ENCODE data around the gene SERTAD4.
A peak's percentile ranks its signal among the peaks of the same experiment; 100 is the strongest.

Gene SERTAD4

DNA sequence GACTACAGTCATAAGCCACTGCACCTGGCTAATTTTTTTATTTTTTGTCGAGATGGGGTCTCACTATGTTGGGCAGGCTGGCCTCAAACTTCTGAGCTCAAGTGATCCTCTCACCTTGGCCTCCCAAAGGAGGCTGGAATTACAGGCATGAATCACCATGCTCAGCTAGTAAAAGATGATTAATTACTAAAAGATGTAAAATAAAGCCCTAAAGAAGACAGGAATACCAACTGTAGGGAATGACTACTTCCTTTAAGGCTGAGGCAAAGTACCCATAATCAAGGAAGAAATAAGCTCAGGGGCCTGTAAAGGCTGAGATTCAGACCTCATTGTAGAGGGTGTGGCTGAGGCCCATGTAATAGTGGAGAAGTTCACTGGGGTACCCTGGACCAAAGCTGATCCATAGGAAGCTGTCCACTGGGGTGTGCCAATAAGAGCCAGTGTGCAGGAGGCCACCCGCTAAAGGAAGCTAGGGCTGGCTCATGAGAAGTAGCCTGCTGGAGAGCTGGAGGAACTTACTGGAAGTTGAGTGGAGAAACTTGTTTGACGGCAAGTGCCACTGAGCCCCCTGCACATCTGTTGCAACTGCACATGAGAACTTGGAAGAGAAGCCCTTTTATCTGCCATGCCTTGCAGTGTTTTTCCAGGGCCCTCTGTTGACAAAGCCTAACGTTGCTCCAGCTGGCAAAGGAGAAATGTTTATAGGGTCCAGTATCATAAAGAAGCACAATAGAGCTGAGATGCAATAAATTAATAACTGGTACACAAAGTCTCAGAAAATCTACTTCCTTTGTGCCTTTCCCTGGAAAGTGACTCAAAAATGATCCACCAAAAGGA, 17.8 kb upstream of the SERTAD4 start:
- Mint-ChIP-seq H3K4me1 (no peaks in the 10 kb centered on the region), H3K9me3 (peaks cover 5% of the 10 kb centered on the region)

DNA sequence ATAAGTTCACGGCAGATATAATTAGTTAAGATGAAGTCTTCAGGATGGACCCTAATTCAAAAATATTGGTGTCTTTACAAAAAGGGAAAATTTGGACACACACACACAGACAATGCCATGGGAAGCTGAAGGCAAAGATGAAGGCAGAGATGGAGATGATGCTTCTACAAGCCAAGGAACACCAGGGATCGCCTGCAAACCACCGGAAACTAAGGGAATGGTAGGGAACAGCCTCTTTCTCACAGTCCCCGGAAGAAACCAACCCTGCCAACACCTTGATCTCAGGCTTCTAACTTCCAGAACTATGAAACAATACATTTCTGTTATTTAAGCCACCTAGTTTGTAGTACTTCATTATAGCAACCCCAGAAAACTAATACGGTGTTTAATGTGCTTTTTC, 15.1 kb upstream of the SERTAD4 start:
- TF ChIP-seq, protein P1, sequence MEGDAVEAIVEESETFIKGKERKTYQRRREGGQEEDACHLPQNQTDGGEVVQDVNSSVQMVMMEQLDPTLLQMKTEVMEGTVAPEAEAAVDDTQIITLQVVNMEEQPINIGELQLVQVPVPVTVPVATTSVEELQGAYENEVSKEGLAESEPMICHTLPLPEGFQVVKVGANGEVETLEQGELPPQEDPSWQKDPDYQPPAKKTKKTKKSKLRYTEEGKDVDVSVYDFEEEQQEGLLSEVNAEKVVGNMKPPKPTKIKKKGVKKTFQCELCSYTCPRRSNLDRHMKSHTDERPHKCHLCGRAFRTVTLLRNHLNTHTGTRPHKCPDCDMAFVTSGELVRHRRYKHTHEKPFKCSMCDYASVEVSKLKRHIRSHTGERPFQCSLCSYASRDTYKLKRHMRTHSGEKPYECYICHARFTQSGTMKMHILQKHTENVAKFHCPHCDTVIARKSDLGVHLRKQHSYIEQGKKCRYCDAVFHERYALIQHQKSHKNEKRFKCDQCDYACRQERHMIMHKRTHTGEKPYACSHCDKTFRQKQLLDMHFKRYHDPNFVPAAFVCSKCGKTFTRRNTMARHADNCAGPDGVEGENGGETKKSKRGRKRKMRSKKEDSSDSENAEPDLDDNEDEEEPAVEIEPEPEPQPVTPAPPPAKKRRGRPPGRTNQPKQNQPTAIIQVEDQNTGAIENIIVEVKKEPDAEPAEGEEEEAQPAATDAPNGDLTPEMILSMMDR (IDR thresholded peaks at IDR 0.05; ENCODE audit: unreplicated experiment in 3 of 3), result no peak
- peaks cover 5% of the 10 kb centered on the region for H3K4me1 Mint-ChIP-seq
- H3K27me3 Mint-ChIP-seq (ENCODE audit: low read depth), result no peaks in the 10 kb centered on the region
- no peaks in the 10 kb centered on the region for H3K36me3 Mint-ChIP-seq (ENCODE audit: low read depth)
- H3K9me3 Mint-ChIP-seq, result no peaks in the 10 kb centered on the region
- H3K27ac Mint-ChIP-seq, result no peak overlapping the region
- H3K4me3 Mint-ChIP-seq, result no peak overlapping the region

More for the DNA sequence above, 17.8 kb upstream of the SERTAD4 start:
- TF ChIP-seq, protein P1 (IDR thresholded peaks at IDR 0.05; ENCODE audit: unreplicated experiment in 3 of 3), result no peak
- Mint-ChIP-seq H3K27me3 (ENCODE audit: low read depth) (no peaks in the 10 kb centered on the region), H3K27ac (no peak overlapping the region), H3K36me3 (ENCODE audit: low read depth) (no peaks in the 10 kb centered on the region), H3K4me3 (no peak overlapping the region)

DNA sequence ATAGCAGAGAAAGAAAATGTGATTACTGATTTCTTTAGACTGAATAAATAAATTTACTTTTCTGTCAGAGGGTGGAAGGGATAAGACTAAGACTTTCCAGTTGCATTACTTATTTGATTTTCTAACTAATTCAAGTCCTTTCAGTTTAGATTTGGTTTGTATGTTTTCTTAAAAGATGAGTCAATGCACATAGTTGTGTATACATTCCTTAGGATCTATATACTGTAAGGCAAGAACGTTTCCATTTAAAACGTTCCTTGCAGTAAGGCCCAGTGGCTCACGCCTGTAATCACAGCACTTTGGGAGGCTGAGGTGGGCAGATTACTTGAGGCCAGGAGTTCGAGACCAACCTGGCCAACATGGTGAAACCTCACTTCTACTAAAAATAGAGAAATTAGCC, 14.5 kb upstream of the SERTAD4 start:
- Mint-ChIP-seq H3K4me1 (peaks cover 10% of the 10 kb centered on the region), H3K4me3 (no peak overlapping the region), H3K36me3 (ENCODE audit: low read depth) (no peaks in the 10 kb centered on the region), H3K27me3 (ENCODE audit: low read depth) (no peaks in the 10 kb centered on the region), H3K27ac (no peak overlapping the region), H3K9me3 (no peaks in the 10 kb centered on the region)
- TF ChIP-seq, protein P1 (IDR thresholded peaks at IDR 0.05; ENCODE audit: unreplicated experiment in 3 of 3), result no peak

DNA sequence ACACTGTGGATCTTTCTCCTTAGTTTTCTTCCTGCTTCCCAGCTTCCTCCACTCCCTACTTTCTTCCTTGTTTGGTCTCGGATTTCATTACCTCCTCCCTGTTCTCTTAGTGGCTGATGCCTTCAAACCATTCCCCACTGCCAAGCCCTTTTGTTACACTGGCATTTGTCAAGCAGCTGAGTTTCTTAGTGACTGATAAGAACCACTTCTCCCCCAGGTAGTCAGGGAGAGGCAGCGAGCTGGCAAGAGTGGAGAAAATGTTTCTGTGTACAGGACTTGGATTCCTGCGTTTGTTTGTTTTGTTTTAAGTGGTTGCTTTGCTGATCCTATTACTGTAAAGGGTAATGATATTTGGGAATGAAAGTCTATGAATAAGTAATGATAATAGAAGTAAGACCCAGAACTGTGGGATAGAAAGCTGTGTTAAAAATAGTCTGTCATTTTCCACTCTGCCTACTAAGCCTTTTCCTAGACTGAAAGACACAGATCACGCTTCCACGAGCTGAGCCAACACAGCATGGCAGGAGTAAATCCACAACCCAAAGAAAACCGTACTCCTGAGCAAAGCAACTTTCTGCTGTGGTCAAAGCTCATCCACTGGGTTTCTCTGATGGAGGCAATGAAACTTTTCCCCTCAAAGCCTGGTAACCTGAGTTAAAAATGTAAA, 10.1 kb upstream of the SERTAD4 start:
- no peaks in the 10 kb centered on the region for H3K27me3 Mint-ChIP-seq (ENCODE audit: low read depth)
- peak overlapping the region in 2 of 3 experiments; percentile 2 to 3 for H3K4me3 Mint-ChIP-seq
- TF ChIP-seq, protein P1 (IDR thresholded peaks at IDR 0.05; ENCODE audit: unreplicated experiment in 3 of 3), result no peak
- no peaks in the 10 kb centered on the region for H3K36me3 Mint-ChIP-seq (ENCODE audit: low read depth)
- H3K27ac Mint-ChIP-seq, result peak overlapping the region; percentile 75 to 85 (median 84)
- H3K4me1 Mint-ChIP-seq, result peaks cover 21% of the 10 kb centered on the region
- H3K9me3 Mint-ChIP-seq, result no peaks in the 10 kb centered on the region

DNA sequence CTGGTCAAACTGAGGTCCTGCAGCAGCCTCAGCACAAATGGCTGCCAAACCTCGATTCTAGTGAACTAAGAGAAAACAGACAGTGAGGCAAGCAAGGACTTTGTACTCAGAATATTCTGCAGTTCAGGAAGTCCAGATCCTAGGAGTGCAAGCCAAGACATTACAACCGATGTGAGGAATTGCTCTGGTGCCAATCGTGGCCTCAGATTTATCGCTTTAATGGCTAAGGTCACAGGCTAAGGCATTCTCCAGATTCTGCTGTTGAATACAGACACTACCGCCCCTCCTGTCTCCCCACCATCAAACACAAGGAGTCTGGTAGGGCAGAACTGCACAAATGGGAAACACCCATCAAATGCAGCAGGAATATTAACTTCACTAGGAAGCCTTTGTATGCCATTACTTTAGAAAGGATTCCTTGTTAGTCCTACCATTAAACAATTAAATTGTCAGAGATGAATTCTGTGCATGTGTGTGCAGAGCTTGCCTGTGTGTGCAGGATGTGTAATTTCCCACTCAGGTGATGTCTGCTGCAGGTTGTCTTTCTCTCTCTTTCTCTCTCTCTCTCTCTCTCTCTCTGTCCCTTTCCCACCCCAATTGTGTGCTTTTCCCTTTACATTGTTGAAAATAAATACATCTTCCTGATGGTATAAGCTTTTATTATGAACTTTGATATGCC, 9.2 kb upstream of the SERTAD4 start:
- Mint-ChIP-seq H3K27me3 (ENCODE audit: low read depth) (no peaks in the 10 kb centered on the region), H3K4me3 (no peak overlapping the region), H3K4me1 (peaks cover 21% of the 10 kb centered on the region), H3K27ac (peak overlapping the region; percentile 75 to 85 (median 84)), H3K9me3 (no peaks in the 10 kb centered on the region), H3K36me3 (ENCODE audit: low read depth) (no peaks in the 10 kb centered on the region)
- TF ChIP-seq, protein P1 (IDR thresholded peaks at IDR 0.05; ENCODE audit: unreplicated experiment in 3 of 3), result no peak

All from nephron (organoid).